GM23338 (cell line): ENCODE measurements around the gene DNLZ. TPM values are rescaled to one million over a fixed set of nuclear protein-coding genes. Genes with fewer than 3 reads are reported as not detected.

ENCODE experiments used
- ATAC-seq: fragments of 200-7000 bp; cut with Tn5 transposase; 3 replicates; pipeline ENCODE4 v1.9.1; 2020
- DNase-seq: peaks from one replicate; pipeline ENCODE4 v3.0.0-alpha.2; 2015; ENCODE audit warnings: low spot score
- H2AFZ ChIP-seq: fragments of 200-600 bp; sonication (generic); 2 replicates; pipeline ENCODE4 v1.8.0; 2016; ENCODE audit warnings: antibody characterized with exemption, mild to moderate bottlenecking, moderate library complexity
- H3F3A ChIP-seq: fragments of 200-600 bp; sonication (generic); replicated peaks from 2 replicates; pipeline ENCODE4 v1.8.0; 2017; ENCODE audit warnings: antibody characterized with exemption, mixed run types, low read depth
- H3K27ac ChIP-seq: fragments of 200-600 bp; sonication (generic); 2 replicates; pipeline ENCODE4 v1.6.1; 2016; ENCODE audit warnings: low read depth
- H3K27me3 ChIP-seq: fragments of 200-600 bp; sonication (generic); 2 replicates; pipeline ENCODE4 v1.8.0; 2016; ENCODE audit warnings: mild to moderate bottlenecking, mixed run types, moderate library complexity; ENCODE audit not compliant: insufficient read depth
- H3K36me3 ChIP-seq: fragments of 200-600 bp; sonication (generic); 2 replicates; pipeline ENCODE4 v1.8.0; 2016; ENCODE audit warnings: mild to moderate bottlenecking; ENCODE audit not compliant: insufficient read depth
- H3K4me1 ChIP-seq: fragments of 200-600 bp; sonication (generic); 2 replicates; pipeline ENCODE4 v1.8.0; 2016; ENCODE audit warnings: mild to moderate bottlenecking, moderate library complexity; ENCODE audit not compliant: insufficient read depth
- H3K4me2 ChIP-seq: fragments of 200-600 bp; sonication (generic); 2 replicates; pipeline ENCODE4 v1.7.1; 2017; ENCODE audit warnings: mixed run types
- H3K4me3 ChIP-seq: fragments of 200-600 bp; sonication (generic); 2 replicates; pipeline ENCODE4 v1.6.1; 2016; ENCODE audit warnings: mixed run types
- H3K79me2 ChIP-seq: fragments of 200-600 bp; sonication (generic); replicated peaks from 2 replicates; pipeline ENCODE4 v1.8.0; 2017; ENCODE audit warnings: mild to moderate bottlenecking; ENCODE audit not compliant: insufficient read depth
- H3K9me2 ChIP-seq: fragments of 200-600 bp; sonication (generic); 2 replicates; pipeline ENCODE4 v1.8.0; 2017; ENCODE audit not compliant: insufficient read depth
- H4K20me1 ChIP-seq: fragments of 200-600 bp; sonication (generic); replicated peaks from 2 replicates; pipeline ENCODE4 v1.8.0; 2017; ENCODE audit warnings: mild to moderate bottlenecking; ENCODE audit not compliant: insufficient read depth
- H3K27ac Mint-ChIP-seq: 2 replicates; pipeline ENCODE4 v1.8.0; 2020; ENCODE audit warnings: inconsistent platforms, mild to moderate bottlenecking, moderate library complexity, mixed read lengths
- H3K27me3 Mint-ChIP-seq: 3 replicates; pipeline ENCODE4 v1.8.0; 2022; ENCODE audit warnings: low read depth, mild to moderate bottlenecking, moderate library complexity, mixed read lengths, inconsistent platforms; ENCODE audit not compliant: insufficient read depth, poor library complexity
- H3K36me3 Mint-ChIP-seq: 3 replicates; pipeline ENCODE4 v1.8.0; 2021; ENCODE audit warnings: low read depth, mild to moderate bottlenecking, inconsistent platforms, moderate library complexity, mixed read lengths
- H3K4me1 Mint-ChIP-seq: 3 replicates; pipeline ENCODE4 v1.8.0; 2020; ENCODE audit warnings: mild to moderate bottlenecking, inconsistent platforms, mixed read lengths
- H3K4me3 Mint-ChIP-seq: 3 replicates; pipeline ENCODE4 v1.8.0; 2021; ENCODE audit warnings: moderate library complexity, mild to moderate bottlenecking, inconsistent platforms, mixed read lengths
- H3K9me3 Mint-ChIP-seq: 3 replicates; pipeline ENCODE4 v1.8.0; 2020; ENCODE audit warnings: moderate library complexity, mild to moderate bottlenecking, inconsistent platforms, mixed read lengths
- EZH2phosphoT487 ChIP-seq: fragments of 200-600 bp; sonication (generic); IDR thresholded peaks from one replicate; pipeline ENCODE4 v1.8.1; 2018; ENCODE audit warnings: antibody characterized with exemption; ENCODE audit not compliant: unreplicated experiment
- JUNB ChIP-seq: IDR thresholded peaks from one replicate; pipeline ENCODE4 v1.6.1; 2016; ENCODE audit warnings: antibody characterized with exemption; ENCODE audit not compliant: unreplicated experiment
- STAT1 ChIP-seq: IDR thresholded peaks from one replicate; pipeline ENCODE4 v1.6.1; 2016; ENCODE audit warnings: antibody characterized with exemption; ENCODE audit not compliant: unreplicated experiment
- ZNF114 ChIP-seq: fragments of 250-450 bp; sonication (Bioruptor Pico); IDR thresholded peaks from 2 replicates; pipeline ENCODE4 v1.5.0; 2020; ENCODE audit warnings: mild to moderate bottlenecking, moderate library complexity
- polyA plus RNA-seq: library from polyadenylated mRNA; unstranded; fragments of >200 nt; fragmentation: Nextera tagmentation; extraction: Ambion mirVana; gene quantifications from 2 replicates; pipeline ENCODE4 v1.2.1, GENCODE V29; 2016
- total RNA-seq: library from RNA; depleted of rRNA; stranded (reverse); fragments of >200 nt; shearing (Covaris generic); gene quantifications from 2 replicates; pipeline ENCODE4 v1.2.3, GENCODE V29; 2014
- TF ChIP-seq, protein P1 (sequence below): IDR thresholded peaks from one replicate; pipeline ENCODE4 v1.6.1; 2018; ENCODE audit warnings: antibody characterized with exemption; ENCODE audit not compliant: unreplicated experiment
- TF ChIP-seq, protein P2 (sequence below): IDR thresholded peaks from 2 replicates; pipeline ENCODE4 v1.6.1; 2016; ENCODE audit warnings: antibody characterized with exemption
- TF ChIP-seq, protein P3 (sequence below): fragments of 250-450 bp; sonication (Bioruptor Pico); IDR thresholded peaks from 2 replicates; pipeline ENCODE4 v1.5.0; 2020; ENCODE audit warnings: mild to moderate bottlenecking, moderate library complexity

Gene DNLZ
- total and polyA plus RNA-seq, 2 experiments from 2014 or later = 33.4 to 53.9 TPM

DNA sequence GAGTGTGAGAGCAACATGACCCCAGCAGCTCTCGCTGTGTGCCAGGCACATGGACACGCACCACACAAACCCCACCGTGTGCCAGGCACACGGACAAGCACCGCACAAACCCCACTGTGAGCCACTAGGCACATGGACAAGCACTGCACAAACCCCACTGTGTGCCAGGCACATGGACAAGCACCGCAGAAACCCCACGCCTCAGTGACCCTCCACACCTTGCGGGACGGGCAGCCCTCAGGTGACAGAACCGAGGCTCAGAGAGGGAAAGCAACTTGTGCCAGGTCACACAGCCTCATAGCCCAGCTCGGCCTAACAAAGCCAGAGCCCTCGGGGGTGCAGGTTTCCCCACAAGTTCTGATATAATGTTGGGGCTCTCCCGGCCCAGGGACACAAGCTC is 38.2 kb downstream of the DNLZ start:
- no peak overlapping the region for H3K27ac Mint-ChIP-seq

More for the DNA sequence above, 38.2 kb downstream of the DNLZ start:
- Histone ChIP-seq H2AFZ (no peak overlapping the region), H3K27me3 (no peaks in the 10 kb centered on the region), H3K4me3 (no peak overlapping the region), H4K20me1 (no peaks in the 10 kb centered on the region), H3K4me1 (peaks cover 17% of the 10 kb centered on the region), H3K79me2 (no peaks in the 10 kb centered on the region; the same call in 1 of the 2 replicates), H3K27ac (no peak overlapping the region), H3K4me2 (no peak overlapping the region), H3K9me2 (no peaks in the 10 kb centered on the region), H3K36me3 (no peaks in the 10 kb centered on the region), H3F3A (0 out of 2 replicates have a peak, but pooled peaks cover 3% of the 10 kb centered on the region)
- TF ChIP-seq, protein P1, sequence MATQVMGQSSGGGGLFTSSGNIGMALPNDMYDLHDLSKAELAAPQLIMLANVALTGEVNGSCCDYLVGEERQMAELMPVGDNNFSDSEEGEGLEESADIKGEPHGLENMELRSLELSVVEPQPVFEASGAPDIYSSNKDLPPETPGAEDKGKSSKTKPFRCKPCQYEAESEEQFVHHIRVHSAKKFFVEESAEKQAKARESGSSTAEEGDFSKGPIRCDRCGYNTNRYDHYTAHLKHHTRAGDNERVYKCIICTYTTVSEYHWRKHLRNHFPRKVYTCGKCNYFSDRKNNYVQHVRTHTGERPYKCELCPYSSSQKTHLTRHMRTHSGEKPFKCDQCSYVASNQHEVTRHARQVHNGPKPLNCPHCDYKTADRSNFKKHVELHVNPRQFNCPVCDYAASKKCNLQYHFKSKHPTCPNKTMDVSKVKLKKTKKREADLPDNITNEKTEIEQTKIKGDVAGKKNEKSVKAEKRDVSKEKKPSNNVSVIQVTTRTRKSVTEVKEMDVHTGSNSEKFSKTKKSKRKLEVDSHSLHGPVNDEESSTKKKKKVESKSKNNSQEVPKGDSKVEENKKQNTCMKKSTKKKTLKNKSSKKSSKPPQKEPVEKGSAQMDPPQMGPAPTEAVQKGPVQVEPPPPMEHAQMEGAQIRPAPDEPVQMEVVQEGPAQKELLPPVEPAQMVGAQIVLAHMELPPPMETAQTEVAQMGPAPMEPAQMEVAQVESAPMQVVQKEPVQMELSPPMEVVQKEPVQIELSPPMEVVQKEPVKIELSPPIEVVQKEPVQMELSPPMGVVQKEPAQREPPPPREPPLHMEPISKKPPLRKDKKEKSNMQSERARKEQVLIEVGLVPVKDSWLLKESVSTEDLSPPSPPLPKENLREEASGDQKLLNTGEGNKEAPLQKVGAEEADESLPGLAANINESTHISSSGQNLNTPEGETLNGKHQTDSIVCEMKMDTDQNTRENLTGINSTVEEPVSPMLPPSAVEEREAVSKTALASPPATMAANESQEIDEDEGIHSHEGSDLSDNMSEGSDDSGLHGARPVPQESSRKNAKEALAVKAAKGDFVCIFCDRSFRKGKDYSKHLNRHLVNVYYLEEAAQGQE = no peak
- TF ChIP-seq, protein P2, sequence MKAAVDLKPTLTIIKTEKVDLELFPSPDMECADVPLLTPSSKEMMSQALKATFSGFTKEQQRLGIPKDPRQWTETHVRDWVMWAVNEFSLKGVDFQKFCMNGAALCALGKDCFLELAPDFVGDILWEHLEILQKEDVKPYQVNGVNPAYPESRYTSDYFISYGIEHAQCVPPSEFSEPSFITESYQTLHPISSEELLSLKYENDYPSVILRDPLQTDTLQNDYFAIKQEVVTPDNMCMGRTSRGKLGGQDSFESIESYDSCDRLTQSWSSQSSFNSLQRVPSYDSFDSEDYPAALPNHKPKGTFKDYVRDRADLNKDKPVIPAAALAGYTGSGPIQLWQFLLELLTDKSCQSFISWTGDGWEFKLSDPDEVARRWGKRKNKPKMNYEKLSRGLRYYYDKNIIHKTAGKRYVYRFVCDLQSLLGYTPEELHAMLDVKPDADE = no peak
- no peak for TF ChIP-seq EZH2phosphoT487
- TF ChIP-seq JUNB = no peak
- no peak for TF ChIP-seq STAT1
- TF ChIP-seq ZNF114 (CRISPR knock-in tag) = no peak
- TF ChIP-seq, protein P3, sequence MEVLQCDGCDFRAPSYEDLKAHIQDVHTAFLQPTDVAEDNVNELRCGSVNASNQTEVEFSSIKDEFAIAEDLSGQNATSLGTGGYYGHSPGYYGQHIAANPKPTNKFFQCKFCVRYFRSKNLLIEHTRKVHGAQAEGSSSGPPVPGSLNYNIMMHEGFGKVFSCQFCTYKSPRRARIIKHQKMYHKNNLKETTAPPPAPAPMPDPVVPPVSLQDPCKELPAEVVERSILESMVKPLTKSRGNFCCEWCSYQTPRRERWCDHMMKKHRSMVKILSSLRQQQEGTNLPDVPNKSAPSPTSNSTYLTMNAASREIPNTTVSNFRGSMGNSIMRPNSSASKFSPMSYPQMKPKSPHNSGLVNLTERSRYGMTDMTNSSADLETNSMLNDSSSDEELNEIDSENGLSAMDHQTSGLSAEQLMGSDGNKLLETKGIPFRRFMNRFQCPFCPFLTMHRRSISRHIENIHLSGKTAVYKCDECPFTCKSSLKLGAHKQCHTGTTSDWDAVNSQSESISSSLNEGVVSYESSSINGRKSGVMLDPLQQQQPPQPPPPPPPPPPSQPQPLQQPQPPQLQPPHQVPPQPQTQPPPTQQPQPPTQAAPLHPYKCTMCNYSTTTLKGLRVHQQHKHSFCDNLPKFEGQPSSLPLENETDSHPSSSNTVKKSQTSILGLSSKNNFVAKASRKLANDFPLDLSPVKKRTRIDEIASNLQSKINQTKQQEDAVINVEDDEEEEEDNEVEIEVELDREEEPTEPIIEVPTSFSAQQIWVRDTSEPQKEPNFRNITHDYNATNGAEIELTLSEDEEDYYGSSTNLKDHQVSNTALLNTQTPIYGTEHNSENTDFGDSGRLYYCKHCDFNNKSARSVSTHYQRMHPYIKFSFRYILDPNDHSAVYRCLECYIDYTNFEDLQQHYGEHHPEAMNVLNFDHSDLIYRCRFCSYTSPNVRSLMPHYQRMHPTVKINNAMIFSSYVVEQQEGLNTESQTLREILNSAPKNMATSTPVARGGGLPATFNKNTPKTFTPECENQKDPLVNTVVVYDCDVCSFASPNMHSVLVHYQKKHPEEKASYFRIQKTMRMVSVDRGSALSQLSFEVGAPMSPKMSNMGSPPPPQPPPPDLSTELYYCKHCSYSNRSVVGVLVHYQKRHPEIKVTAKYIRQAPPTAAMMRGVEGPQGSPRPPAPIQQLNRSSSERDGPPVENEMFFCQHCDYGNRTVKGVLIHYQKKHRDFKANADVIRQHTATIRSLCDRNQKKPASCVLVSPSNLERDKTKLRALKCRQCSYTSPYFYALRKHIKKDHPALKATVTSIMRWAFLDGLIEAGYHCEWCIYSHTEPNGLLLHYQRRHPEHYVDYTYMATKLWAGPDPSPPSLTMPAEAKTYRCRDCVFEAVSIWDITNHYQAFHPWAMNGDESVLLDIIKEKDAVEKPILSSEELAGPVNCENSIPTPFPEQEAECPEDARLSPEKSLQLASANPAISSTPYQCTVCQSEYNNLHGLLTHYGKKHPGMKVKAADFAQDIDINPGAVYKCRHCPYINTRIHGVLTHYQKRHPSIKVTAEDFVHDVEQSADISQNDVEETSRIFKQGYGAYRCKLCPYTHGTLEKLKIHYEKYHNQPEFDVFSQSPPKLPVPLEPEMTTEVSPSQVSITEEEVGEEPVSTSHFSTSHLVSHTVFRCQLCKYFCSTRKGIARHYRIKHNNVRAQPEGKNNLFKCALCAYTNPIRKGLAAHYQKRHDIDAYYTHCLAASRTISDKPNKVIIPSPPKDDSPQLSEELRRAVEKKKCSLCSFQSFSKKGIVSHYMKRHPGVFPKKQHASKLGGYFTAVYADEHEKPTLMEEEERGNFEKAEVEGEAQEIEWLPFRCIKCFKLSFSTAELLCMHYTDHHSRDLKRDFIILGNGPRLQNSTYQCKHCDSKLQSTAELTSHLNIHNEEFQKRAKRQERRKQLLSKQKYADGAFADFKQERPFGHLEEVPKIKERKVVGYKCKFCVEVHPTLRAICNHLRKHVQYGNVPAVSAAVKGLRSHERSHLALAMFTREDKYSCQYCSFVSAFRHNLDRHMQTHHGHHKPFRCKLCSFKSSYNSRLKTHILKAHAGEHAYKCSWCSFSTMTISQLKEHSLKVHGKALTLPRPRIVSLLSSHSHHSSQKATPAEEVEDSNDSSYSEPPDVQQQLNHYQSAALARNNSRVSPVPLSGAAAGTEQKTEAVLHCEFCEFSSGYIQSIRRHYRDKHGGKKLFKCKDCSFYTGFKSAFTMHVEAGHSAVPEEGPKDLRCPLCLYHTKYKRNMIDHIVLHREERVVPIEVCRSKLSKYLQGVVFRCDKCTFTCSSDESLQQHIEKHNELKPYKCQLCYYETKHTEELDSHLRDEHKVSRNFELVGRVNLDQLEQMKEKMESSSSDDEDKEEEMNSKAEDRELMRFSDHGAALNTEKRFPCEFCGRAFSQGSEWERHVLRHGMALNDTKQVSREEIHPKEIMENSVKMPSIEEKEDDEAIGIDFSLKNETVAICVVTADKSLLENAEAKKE = no peak
- H3K9me3 Mint-ChIP-seq = no peaks in the 10 kb centered on the region
- ATAC-seq (no peak), DNase-seq (no peak)
- H3K36me3 Mint-ChIP-seq = no peaks in the 10 kb centered on the region
- H3K4me3 Mint-ChIP-seq = no peak overlapping the region
- H3K4me1 Mint-ChIP-seq = peaks cover 8% of the 10 kb centered on the region
- peaks cover 10% of the 10 kb centered on the region for H3K27me3 Mint-ChIP-seq
